ENCODE results near the gene DCST1.

The DCST1 gene

GRCh38 chr1:155077758-155078445 is 44.3 kb downstream of the DCST1 start:
- DNase-seq: no peak

DNA sequence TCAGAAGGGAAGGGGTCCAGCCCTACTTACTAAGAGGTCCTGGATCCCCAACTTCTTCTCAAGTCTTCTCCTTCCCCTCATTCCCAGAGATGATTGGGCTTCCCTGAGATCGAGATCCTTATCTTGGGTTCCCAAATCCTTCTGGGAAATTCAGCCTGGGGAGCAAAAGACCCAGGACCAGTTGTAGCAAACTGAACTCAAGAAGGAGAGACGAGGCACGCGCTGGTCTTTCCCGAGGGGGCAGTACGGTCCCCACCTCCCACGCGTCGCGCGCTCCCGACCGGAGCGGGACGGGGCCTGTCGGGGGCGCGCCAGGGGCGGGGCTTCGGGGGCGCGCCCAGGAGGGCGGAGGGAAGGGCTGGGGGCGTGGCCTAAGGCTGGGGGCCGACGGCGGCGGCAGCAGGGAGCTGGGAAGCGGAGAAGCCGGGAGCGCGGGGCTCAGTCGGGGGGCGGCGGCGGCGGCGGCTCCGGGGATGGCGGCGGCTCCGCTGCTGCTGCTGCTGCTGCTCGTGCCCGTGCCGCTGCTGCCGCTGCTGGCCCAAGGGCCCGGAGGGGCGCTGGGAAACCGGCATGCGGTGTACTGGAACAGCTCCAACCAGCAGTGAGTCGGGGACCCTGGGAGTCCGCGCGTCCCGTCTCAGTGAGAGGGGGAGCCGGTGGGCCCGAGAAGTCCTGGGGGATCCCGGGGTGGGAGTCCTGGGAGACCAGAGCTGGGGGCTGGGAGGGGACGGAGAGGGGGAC is 45.0 kb downstream of the DCST1 start, which contains the start of gene EFNA3:
Gene EFNA3, plus strand, starts transcription at position 369 of the 741 bp plus-strand sequence. Its CDS starts 105 bp downstream, at position 474.
- DNase-seq: peak; percentile 78

DNA sequence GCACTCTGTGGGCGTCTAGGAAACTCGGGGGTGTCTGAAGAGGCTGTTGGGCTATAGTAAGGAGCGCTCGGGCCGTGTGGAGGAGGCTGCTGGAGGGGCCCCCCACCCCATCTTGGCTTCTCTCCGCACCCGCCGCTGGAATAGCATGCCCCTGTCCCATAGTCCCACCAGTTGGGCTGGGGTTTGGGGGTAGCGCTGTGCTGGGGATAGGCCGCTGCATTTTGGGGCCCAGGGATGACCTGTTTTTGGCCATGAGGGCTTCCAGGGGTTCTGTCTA is 45.5 kb downstream of the DCST1 start:
- DNase-seq: no peak

DNA sequence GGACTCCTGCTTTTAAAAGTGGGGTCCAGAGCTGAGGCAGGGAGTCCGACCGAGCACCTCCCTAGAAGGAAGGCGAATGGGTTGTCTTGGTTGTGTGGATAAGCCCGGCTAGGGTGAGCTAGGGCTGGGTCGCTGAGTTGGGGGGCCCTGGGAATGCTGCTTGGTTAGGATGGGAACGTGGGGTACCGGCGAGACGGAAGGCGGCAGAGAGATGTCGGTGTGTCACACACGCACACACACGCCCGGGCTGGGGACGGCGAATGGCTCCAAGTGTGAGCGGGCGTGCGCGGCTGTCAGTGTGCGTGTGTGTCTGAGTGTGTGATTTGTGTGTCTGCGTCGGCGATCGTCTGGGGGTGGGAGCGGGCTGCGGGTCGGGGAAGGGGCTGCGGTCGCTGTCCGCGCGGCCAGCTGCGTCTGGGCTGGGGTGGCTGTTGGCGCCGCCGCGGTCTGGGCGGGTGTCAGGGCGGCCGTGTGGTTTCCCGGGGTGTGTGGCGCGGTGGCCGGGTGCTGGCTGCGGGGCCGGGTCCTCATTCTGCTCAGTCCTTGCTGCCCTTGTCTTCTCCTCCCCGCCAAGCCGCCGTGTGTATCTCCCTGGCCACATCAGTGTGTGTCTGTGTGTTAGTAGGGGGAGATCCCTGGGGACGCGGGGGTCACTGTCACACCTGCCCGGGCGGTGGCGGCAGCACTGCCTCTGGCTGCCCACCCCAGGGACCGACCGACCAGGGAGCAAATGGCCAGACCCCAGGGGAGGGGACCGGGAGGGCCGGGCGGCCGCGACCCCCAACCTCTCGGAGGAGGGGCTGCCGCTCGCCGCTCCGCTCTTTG is 46.1 kb downstream of the DCST1 start:
- DNase-seq: peak; percentile 36

DNA sequence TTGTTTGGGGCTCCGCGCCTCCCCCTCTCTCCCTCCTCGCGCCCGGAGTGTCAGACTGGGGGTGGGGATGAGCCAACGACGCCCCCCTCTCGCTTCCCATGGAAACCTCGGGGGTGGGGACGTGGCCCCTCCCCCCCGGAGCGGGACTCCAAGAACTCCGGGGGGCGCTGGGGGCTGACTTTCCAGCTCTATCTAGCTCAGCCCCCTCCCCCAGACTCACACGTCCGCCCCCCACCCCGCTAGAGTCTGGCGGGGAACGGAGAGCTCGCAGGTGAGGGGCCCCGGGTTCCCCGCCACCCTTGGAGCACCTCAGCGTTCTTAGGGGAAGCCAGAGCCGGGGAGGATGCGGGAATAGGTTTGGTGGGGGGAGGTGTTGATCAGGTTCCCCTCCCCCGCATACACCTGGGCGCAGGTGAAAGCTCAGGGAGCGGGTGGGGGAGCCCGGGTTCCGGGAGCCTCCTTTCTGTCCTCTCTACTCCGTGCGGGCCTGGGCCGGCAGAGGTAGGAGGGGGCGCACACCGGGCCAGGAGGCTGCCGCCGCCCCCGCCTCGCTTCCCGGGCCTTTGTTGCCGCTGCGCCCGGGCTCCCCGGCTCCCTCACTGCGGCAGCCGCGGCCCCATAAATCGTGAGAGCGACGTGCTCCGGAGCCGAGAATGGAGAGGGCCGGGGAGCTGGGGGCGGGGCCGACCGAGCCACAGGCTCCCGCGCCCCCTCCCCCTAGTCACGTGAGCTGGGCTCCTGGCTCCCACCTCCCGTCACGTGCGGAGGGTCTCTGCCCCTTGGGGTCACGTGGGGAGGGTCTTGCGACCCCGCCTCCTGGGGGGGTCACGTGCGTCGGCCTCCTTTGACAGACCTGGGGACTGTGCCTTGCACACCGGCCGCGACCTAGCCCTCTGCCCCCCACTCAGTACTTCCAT is 46.9 kb downstream of the DCST1 start:
- DNase-seq: peak; percentile 57

GRCh38 chr1:155081472-155082300 is 48.1 kb downstream of the DCST1 start:
- peak; percentile 50 for DNase-seq

GRCh38 chr1:155082301-155083051 is 48.9 kb downstream of the DCST1 start:
- peak; percentile 55 for DNase-seq

DNA sequence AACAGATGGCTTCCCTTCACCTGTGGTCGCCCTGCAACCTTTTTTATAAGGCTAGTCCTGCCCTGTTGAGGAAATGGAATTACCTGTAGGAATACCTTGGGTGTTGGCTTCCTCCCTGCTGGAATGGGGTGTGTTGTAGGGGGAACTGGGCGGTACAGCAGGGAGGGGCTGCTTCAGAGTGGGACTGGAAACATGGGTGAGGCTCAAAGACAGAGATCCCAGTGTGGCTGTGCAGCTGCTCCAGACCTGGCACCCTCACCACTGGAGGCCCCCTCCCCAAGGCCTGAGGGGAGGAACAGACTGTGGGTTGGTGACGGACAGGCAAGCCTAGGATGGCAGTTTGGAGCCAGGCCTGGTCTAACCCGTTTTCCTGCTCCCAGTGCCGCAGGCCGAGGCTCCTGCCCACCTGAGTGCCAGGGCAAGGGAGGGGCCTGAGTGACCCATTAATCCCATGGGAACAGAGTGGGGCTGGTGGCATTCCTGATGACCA is 49.5 kb downstream of the DCST1 start:
- no peak for DNase-seq

DNA sequence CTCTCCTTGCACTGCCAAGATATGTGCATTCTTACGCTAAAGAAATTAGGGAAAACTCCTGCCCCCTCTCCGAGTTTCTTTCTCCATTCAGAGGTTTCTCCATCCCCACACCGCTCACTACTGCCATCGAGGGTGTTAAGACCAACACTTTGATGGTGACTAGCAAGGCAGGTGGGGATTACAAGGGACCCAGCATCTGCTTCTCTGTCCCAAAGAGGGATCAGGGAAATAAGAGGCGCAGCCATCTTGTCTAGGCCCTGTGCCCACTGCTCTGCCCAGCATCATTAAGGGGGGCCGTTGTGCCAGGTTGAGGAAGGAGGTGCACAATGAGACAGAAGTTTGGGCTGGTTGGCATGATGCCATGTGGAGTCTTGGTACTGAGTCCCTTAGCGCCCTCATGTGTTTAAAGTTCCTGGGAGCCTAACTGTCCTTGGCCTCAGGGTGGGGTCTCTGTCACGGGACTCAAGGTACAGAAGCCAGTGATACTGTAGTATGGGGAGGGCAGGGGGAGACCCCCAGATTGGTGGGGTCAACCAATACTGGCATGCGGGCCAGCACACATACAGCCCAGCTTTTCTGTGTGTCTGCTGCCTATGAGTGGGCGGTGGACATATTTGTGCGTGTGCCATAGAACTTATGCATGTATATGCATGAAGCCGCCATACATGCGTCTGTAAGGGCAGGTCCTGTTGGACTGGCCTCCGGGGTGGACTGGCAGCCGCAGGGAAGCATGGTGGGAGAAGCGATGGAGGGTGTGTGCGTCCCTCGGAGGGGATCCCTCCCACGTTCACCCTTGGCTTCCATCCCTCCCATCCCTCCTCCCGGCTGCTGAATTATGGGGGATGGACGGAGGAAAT is 50.5 kb downstream of the DCST1 start:
- peak; percentile 62 for DNase-seq

GRCh38 chr1:155084722-155085503 is 51.3 kb downstream of the DCST1 start:
- DNase-seq: peak; percentile 96

DNA sequence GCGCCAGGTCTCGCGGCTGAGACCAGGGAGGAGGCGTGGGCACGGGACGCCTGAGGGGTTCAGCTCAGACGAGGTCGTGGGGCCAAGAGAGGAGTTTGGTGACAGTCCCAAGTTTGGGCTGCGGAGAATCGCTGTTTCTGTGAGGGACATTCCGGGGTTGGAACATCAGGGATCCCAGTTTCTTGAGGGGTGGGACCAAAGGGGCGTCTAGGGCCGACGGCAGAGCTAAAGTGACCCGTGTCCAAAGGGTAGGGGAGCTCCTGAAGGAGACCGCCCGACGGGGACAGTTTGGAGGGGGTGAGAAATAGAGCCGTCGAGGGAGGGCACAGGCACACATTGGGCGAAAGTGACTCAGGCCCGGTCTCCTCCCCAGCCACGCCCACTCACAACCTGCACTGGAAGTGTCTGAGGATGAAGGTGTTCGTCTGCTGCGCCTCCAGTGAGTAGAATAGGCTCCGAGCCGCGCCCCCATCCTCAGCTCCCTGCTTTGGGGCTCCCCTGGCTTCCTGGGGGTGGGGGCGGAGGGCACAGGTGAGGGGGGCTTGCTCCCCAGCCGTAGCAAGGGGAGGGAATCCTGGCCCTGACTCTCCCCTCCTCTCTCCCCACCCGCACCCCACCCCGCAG is 52.0 kb downstream of the DCST1 start:
- DNase-seq: peak; percentile 87

- DNase-seq: peak; percentile 86
Measured at GRCh38 chr1:155086128-155086741, 52.6 kb downstream of the DCST1 start.

DNA sequence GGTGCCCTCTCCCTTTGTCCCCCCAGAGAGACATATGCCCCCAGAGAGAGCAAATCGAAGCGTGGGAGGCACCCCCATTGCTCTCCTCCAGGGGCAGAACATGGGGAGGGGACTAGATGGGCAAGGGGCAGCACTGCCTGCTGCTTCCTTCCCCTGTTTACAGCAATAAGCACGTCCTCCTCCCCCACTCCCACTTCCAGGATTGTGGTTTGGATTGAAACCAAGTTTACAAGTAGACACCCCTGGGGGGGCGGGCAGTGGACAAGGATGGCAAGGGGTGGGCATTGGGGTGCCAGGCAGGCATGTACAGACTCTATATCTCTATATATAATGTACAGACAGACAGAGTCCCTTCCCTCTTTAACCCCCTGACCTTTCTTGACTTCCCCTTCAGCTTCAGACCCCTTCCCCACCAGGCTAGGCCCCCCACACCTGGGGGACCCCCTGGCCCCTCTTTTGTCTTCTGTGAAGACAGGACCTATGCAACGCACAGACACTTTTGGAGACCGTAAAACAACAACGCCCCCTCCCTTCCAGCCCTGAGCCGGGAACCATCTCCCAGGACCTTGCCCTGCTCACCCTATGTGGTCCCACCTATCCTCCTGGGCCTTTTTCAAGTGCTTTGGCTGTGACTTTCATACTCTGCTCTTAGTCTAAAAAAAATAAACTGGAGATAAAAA is 53.4 kb downstream of the DCST1 start:
- DNase-seq: no peak

GRCh38 chr1:155091071-155092051 is 57.7 kb downstream of the DCST1 start:
- peak; percentile 88 for DNase-seq

GRCh38 chr1:155092131-155092530 is 58.5 kb downstream of the DCST1 start:
- DNase-seq: no peak

DNA sequence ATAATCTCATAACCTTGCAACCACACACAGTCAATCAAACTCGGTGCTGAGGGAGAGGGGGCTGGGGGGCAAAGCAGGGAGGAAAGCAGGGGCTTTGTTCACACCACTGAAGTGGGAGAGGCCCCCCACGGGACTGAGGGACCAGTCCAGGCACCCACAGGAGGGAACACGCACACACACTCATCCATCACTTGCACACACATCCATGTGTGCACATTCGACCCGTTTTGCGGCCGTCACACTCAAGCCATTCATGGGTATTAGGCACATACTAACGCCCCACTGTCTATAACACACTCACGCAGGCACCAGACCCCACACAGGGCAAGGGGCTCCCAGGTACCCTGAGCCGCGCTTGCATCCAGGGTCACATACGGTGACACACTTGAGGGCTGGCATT is 59.0 kb downstream of the DCST1 start:
- no peak for DNase-seq

Measured in stimulated activated CD4-positive, alpha-beta T cell treated with anti-CD3 and anti-CD28 coated beads, Interleukin-15, amount 100 ng/mL, for 24 hours (primary cell).